Fibroblast of lung (primary cell): ENCODE data around the gene PLEKHA4. TPM values are rescaled to one million over a fixed set of nuclear protein-coding genes. Genes with fewer than 3 reads are reported as not detected.
"Not testable (repeated sequence)": the region's sequence is repeated elsewhere in the genome, so short reads cannot be mapped to it uniquely, and the experiment has no call there.

Source experiments
- DNase-seq, 2 donors: peaks; one replicate each; pipeline versions ENCODE4 v3.0.0 to v3.0.0-alpha.2; 2010; ENCODE audit warnings: low read depth in 2 of 2
- H2AFZ ChIP-seq: 2 replicates; pipeline ENCODE4 v1.5.1; 2012; ENCODE audit warnings: low read length, control low read depth, inconsistent platforms
- H3K27ac ChIP-seq: 2 replicates; pipeline ENCODE4 v1.5.1; 2011; ENCODE audit warnings: low read length, control low read depth; ENCODE audit not compliant: insufficient read depth
- H3K27me3 ChIP-seq: 2 replicates; pipeline ENCODE4 v1.5.1; 2011; ENCODE audit warnings: mild to moderate bottlenecking, low read length; ENCODE audit not compliant: control insufficient read depth, insufficient read depth
- H3K36me3 ChIP-seq: 2 replicates; pipeline ENCODE4 v1.5.1; 2011; ENCODE audit warnings: low read length; ENCODE audit not compliant: control insufficient read depth, insufficient read depth
- H3K4me1 ChIP-seq: 2 replicates; pipeline ENCODE4 v1.5.1; 2011; ENCODE audit warnings: low read length; ENCODE audit not compliant: control insufficient read depth, insufficient read depth; ENCODE audit errors: extremely low read depth
- H3K4me2 ChIP-seq: 2 replicates; pipeline ENCODE4 v1.5.1; 2011; ENCODE audit warnings: low read length, control low read depth; ENCODE audit not compliant: insufficient read depth; ENCODE audit errors: extremely low read depth
- H3K4me3 ChIP-seq, 4 experiments: fragments of 200-600 bp in 1 of 4; sonication (generic) in 1 of 4; replicated peaks in 1 of 4; 2 replicates each; pipeline ENCODE4 v1.5.1; 2011 to 2016; ENCODE audit warnings: low read length in 4 of 4, low read depth in 3 of 4, mild to moderate bottlenecking in 3 of 4, control low read depth in 2 of 4, inconsistent platforms in 1 of 4, mixed read lengths in 1 of 4; ENCODE audit not compliant: insufficient read depth in 1 of 4; ENCODE audit errors: control extremely low read depth in 1 of 4
- H3K79me2 ChIP-seq: 2 replicates; pipeline ENCODE4 v1.5.1; 2012; ENCODE audit warnings: mild to moderate bottlenecking, low read length, inconsistent platforms; ENCODE audit not compliant: control insufficient read depth, insufficient read depth
- H3K9ac ChIP-seq: 2 replicates; pipeline ENCODE4 v1.5.1; 2011; ENCODE audit warnings: mild to moderate bottlenecking, low read length, control low read depth; ENCODE audit not compliant: insufficient read depth
- H3K9me3 ChIP-seq: 2 replicates; pipeline ENCODE4 v1.5.1; 2012; ENCODE audit warnings: low read depth, low read length; ENCODE audit not compliant: control insufficient read depth, insufficient read depth
- H4K20me1 ChIP-seq: 2 replicates; pipeline ENCODE4 v1.5.1; 2011; ENCODE audit warnings: low read length; ENCODE audit not compliant: control insufficient read depth, insufficient read depth; ENCODE audit errors: extremely low read depth
- CTCF ChIP-seq, 2 donors: IDR thresholded peaks in 1 of 2; conservative IDR thresholded peaks in 1 of 2; 1 replicate in 1 of 2; 2 replicates in 1 of 2; pipeline ENCODE4 v1.5.1; 2011 to 2012; ENCODE audit warnings: low read length in 2 of 2, control low read depth in 1 of 2, inconsistent platforms in 1 of 2, low read depth in 1 of 2, mild to moderate bottlenecking in 1 of 2
- EZH2 ChIP-seq: IDR thresholded peaks from 2 replicates; pipeline ENCODE4 v1.5.1; 2012; ENCODE audit warnings: low read length, control low read depth, mild to moderate bottlenecking; ENCODE audit errors: missing control alignments
- polyA plus RNA-seq, 2 donors: library from polyadenylated mRNA; depleted of rRNA in 1 of 2; stranded (reverse) in 1 of 2; unstranded in 1 of 2; fragments of >200 nt; gene quantifications; 2 replicates each; pipeline ENCODE4 v1.2.1, GENCODE V29; 2011 to 2012; ENCODE audit warnings: missing spikeins in 1 of 2
- total RNA-seq: library from RNA; depleted of rRNA; stranded (reverse); fragments of >200 nt; gene quantifications from 2 replicates; pipeline ENCODE4 v1.2.1, GENCODE V29; 2014

The PLEKHA4 gene
- total and polyA plus RNA-seq, 2 donors (not counting 1 experiment from before 2014, with no cell fraction given): 6.6 to 20.0 TPM

DNA sequence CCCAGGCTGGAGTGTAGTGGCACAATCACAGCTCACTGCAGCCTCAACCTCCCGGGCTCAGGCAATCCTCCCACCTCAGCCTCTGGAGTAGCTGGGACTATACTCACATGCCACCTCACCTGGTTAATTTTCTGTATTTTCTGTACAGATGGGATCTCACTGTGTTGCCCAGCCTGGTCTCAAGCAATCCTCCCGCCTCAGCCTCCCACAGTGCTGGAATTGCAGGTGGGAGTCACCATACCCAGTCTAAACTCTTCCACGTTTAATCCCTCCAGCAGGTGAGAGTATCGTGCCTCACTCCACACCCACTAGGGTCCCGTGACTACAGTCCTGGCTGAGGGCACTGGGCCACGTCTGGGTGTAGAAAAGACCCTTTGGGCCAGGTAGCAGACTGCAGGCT is 74.1 kb downstream of the PLEKHA4 start:
- no peak for TF ChIP-seq CTCF (conservative IDR thresholded peaks at IDR 0.05 in 1 of 2, IDR thresholded peaks at IDR 0.05 in 1 of 2; ENCODE audit: low read depth in 1 of 2, low read length in 2 of 2)
- TF ChIP-seq EZH2: no peak
- no peak overlapping the region for H3K9ac ChIP-seq
- no peaks in the 10 kb centered on the region for H3K9me3 ChIP-seq
- H3K36me3 ChIP-seq: peaks cover under 1% of the 10 kb centered on the region
- H2AFZ ChIP-seq: no peak overlapping the region
- H3K27me3 ChIP-seq: no peaks in the 10 kb centered on the region
- no peaks in the 10 kb centered on the region for H4K20me1 ChIP-seq
- no peak for DNase-seq
- H3K79me2 ChIP-seq: no peaks in the 10 kb centered on the region
- H3K4me1 ChIP-seq: peaks cover 3% of the 10 kb centered on the region
- H3K4me2 ChIP-seq: no peak overlapping the region
- no peak overlapping the region for H3K4me3 ChIP-seq
- no peak overlapping the region for H3K27ac ChIP-seq

- Histone ChIP-seq H3K9ac (no peak overlapping the region), H3K9me3 (no peaks in the 10 kb centered on the region), H3K27me3 (no peaks in the 10 kb centered on the region), H3K27ac (no peak overlapping the region), H3K36me3 (no peaks in the 10 kb centered on the region), H3K4me3 (no peak overlapping the region), H4K20me1 (no peaks in the 10 kb centered on the region), H3K79me2 (no peaks in the 10 kb centered on the region), H3K4me2 (no peak overlapping the region), H2AFZ (no peak overlapping the region), H3K4me1 (peaks cover 3% of the 10 kb centered on the region)
- DNase-seq: no peak
- TF ChIP-seq CTCF (conservative IDR thresholded peaks at IDR 0.05 in 1 of 2, IDR thresholded peaks at IDR 0.05 in 1 of 2; ENCODE audit: low read depth in 1 of 2, low read length in 2 of 2): no peak
- no peak for TF ChIP-seq EZH2
These were observed 75.1 kb downstream of the PLEKHA4 start for GRCh38 chr19:48793271-48793670.

GRCh38 chr19:48787331-48787730 is 81.1 kb downstream of the PLEKHA4 start:
- not testable (repeated sequence) for H3K4me2 ChIP-seq, H3K9me3 ChIP-seq, H4K20me1 ChIP-seq, DNase-seq, H3K79me2 ChIP-seq, H3K27me3 ChIP-seq, H3K4me3 ChIP-seq, H3K36me3 ChIP-seq, H3K27ac ChIP-seq, H2AFZ ChIP-seq, H3K4me1 ChIP-seq, H3K9ac ChIP-seq

Other genes starting within 250 kb of the PLEKHA4 start
Only the 30 nearest of the 32 such genes appear.
- 17.2 and 23.6 TPM in 2 replicates for gene DBP, start 231.2 kb downstream of the PLEKHA4 start, total RNA-seq
- 3.2 and 4.8 TPM in 2 replicates for gene DBP, start 231.2 kb downstream of the PLEKHA4 start, polyA plus RNA-seq
- 2.3 and 4.1 TPM in 2 replicates for gene CA11, start 222.4 kb downstream of the PLEKHA4 start, total RNA-seq
- gene CA11, start 222.4 kb downstream of the PLEKHA4 start, polyA plus RNA-seq: 1.5 and 1.7 TPM in 2 replicates
- gene NTN5, start 195.6 kb downstream of the PLEKHA4 start, total RNA-seq: under 0.01 and 0.51 TPM in 2 replicates
- 0.03 and 0.10 TPM in 2 replicates for gene NTN5, start 195.6 kb downstream of the PLEKHA4 start, polyA plus RNA-seq
- gene FUT2, start 172.6 kb downstream of the PLEKHA4 start, total RNA-seq: under 0.01 TPM in 1 of 2 replicates, not detected in the other
- not detected in 2 replicates for gene FUT2, start 172.6 kb downstream of the PLEKHA4 start, polyA plus RNA-seq
- 0.51 and 0.99 TPM in 2 replicates for gene MAMSTR, start 148.9 kb downstream of the PLEKHA4 start, total RNA-seq
- 0.84 and 1.8 TPM in 2 replicates for gene MAMSTR, start 148.9 kb downstream of the PLEKHA4 start, polyA plus RNA-seq
- 0.99 and 1.5 TPM in 2 replicates for gene RASIP1, start 128.0 kb downstream of the PLEKHA4 start, total RNA-seq
- 1.2 and 1.6 TPM in 2 replicates for gene RASIP1, start 128.0 kb downstream of the PLEKHA4 start, polyA plus RNA-seq
- not detected in 2 replicates for gene IZUMO1, start 121.7 kb downstream of the PLEKHA4 start, total RNA-seq
- not detected in 2 replicates for gene IZUMO1, start 121.7 kb downstream of the PLEKHA4 start, polyA plus RNA-seq
- under 0.01 and 0.17 TPM in 2 replicates for gene FUT1, start 116.0 kb downstream of the PLEKHA4 start, total RNA-seq
- gene FUT1, start 116.0 kb downstream of the PLEKHA4 start, polyA plus RNA-seq: 0.02 and 0.06 TPM in 2 replicates
- gene FGF21, start 113.1 kb downstream of the PLEKHA4 start, total RNA-seq: not detected in 2 replicates
- not detected in 2 replicates for gene FGF21, start 113.1 kb downstream of the PLEKHA4 start, polyA plus RNA-seq
- 22.1 and 33.9 TPM in 2 replicates for gene BCAT2, start 57.6 kb downstream of the PLEKHA4 start, total RNA-seq
- 22.8 and 23.2 TPM in 2 replicates for gene BCAT2, start 57.6 kb downstream of the PLEKHA4 start, polyA plus RNA-seq
- gene HSD17B14, start 32.1 kb downstream of the PLEKHA4 start, total RNA-seq: 7.7 and 11.1 TPM in 2 replicates
- gene HSD17B14, start 32.1 kb downstream of the PLEKHA4 start, polyA plus RNA-seq: 2.7 and 4.5 TPM in 2 replicates
- 87.3 and 166 TPM in 2 replicates for gene PPP1R15A, start 3.8 kb upstream of the PLEKHA4 start, total RNA-seq
- 46.3 and 116 TPM in 2 replicates for gene PPP1R15A, start 3.8 kb upstream of the PLEKHA4 start, polyA plus RNA-seq
- gene TULP2, start 30.1 kb upstream of the PLEKHA4 start, total RNA-seq: 0.51 and 0.83 TPM in 2 replicates
- gene TULP2, start 30.1 kb upstream of the PLEKHA4 start, polyA plus RNA-seq: 0.10 and 0.28 TPM in 2 replicates
- 130 and 137 TPM in 2 replicates for gene NUCB1, start 31.7 kb upstream of the PLEKHA4 start, total RNA-seq
- gene NUCB1, start 31.7 kb upstream of the PLEKHA4 start, polyA plus RNA-seq: 101 and 129 TPM in 2 replicates
- gene DHDH, start 65.1 kb upstream of the PLEKHA4 start, total RNA-seq: 0.17 TPM in 1 of 2 replicates, not detected in the other
- gene DHDH, start 65.1 kb upstream of the PLEKHA4 start, polyA plus RNA-seq: 0.08 TPM in 1 of 2 replicates, not detected in the other
- gene BAX, start 86.3 kb upstream of the PLEKHA4 start, total RNA-seq: 106 and 194 TPM in 2 replicates
- 70.1 and 90.3 TPM in 2 replicates for gene BAX, start 86.3 kb upstream of the PLEKHA4 start, polyA plus RNA-seq
- gene FTL, start 96.7 kb upstream of the PLEKHA4 start, total RNA-seq: 6,440 and 8,266 TPM in 2 replicates
- 1,844 and 2,689 TPM in 2 replicates for gene FTL, start 96.7 kb upstream of the PLEKHA4 start, polyA plus RNA-seq
- 18.7 and 31.2 TPM in 2 replicates for gene GYS1, start 124.7 kb upstream of the PLEKHA4 start, total RNA-seq
- 42.8 and 43.0 TPM in 2 replicates for gene GYS1, start 124.7 kb upstream of the PLEKHA4 start, polyA plus RNA-seq
- gene RUVBL2, start 125.3 kb upstream of the PLEKHA4 start, total RNA-seq: 128 and 158 TPM in 2 replicates
- gene RUVBL2, start 125.3 kb upstream of the PLEKHA4 start, polyA plus RNA-seq: 77.6 and 157 TPM in 2 replicates
- not detected in 2 replicates for gene LHB, start 148.5 kb upstream of the PLEKHA4 start, total RNA-seq
- gene LHB, start 148.5 kb upstream of the PLEKHA4 start, polyA plus RNA-seq: 0.17 TPM in 1 of 2 replicates, not detected in the other
- gene CGB3, start 155.7 kb upstream of the PLEKHA4 start, total RNA-seq: not detected in 2 replicates
- gene CGB3, start 155.7 kb upstream of the PLEKHA4 start, polyA plus RNA-seq: not detected in 2 replicates
- gene CGB2, start 163.3 kb upstream of the PLEKHA4 start, total RNA-seq: not detected in 2 replicates
- not detected in 2 replicates for gene CGB2, start 163.3 kb upstream of the PLEKHA4 start, polyA plus RNA-seq
- gene CGB1, start 168.3 kb upstream of the PLEKHA4 start, total RNA-seq: not detected in 2 replicates
- not detected in 2 replicates for gene CGB1, start 168.3 kb upstream of the PLEKHA4 start, polyA plus RNA-seq
- not detected in 2 replicates for gene CGB5, start 175.2 kb upstream of the PLEKHA4 start, total RNA-seq
- not detected in 2 replicates for gene CGB5, start 175.2 kb upstream of the PLEKHA4 start, polyA plus RNA-seq
- gene CGB8, start 180.5 kb upstream of the PLEKHA4 start, total RNA-seq: not detected in 2 replicates
- gene CGB8, start 180.5 kb upstream of the PLEKHA4 start, polyA plus RNA-seq: not detected in 2 replicates
- gene CGB7, start 189.1 kb upstream of the PLEKHA4 start, total RNA-seq: under 0.01 TPM in 2 replicates
- 0.07 and 0.12 TPM in 2 replicates for gene CGB7, start 189.1 kb upstream of the PLEKHA4 start, polyA plus RNA-seq
- gene NTF4, start 196.2 kb upstream of the PLEKHA4 start, total RNA-seq: not detected in 2 replicates
- not detected in 2 replicates for gene NTF4, start 196.2 kb upstream of the PLEKHA4 start, polyA plus RNA-seq
- not detected in 2 replicates for gene KCNA7, start 204.1 kb upstream of the PLEKHA4 start, total RNA-seq
- gene KCNA7, start 204.1 kb upstream of the PLEKHA4 start, polyA plus RNA-seq: not detected in 2 replicates
- 114 and 142 TPM in 2 replicates for gene SNRNP70, start 216.8 kb upstream of the PLEKHA4 start, total RNA-seq
- 72.2 and 83.0 TPM in 2 replicates for gene SNRNP70, start 216.8 kb upstream of the PLEKHA4 start, polyA plus RNA-seq
- 8.0 and 10.9 TPM in 2 replicates for gene LIN7B, start 245.8 kb upstream of the PLEKHA4 start, total RNA-seq
- 2.6 TPM in 2 replicates for gene LIN7B, start 245.8 kb upstream of the PLEKHA4 start, polyA plus RNA-seq